Measurements from ENCODE around the gene SOX18.
A peak's percentile ranks its signal among the peaks of the same experiment; 100 is the strongest.

The SOX18 gene

DNA sequence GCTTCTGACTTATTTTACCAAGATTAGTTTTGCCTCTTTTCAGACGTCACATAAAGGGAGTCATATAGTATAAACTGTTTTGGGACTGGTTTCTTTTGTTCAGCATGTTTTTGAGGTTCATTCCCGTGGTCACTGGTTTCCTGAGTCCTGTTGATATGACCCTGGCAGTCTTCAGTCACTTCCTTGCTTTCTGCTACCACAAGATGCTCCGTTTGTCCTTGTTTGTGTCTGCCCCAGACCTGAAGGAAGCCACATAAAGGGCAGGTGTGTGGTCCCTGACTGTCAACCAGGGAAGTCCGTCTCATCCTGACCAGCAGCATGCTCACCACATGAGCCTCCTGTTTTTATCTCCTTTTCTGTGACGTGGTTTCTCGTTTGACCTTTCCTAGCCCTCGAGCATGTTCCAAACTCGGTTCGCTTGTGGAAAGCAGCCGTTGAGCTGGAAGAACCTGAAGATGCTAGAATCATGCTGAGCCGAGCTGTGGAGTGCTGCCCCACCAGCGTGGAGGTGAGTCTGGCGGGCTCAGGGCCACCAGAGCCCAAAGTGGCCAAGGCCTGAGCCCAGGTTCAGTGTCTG, 39.5 kb downstream of the SOX18 start:
- no peak for TF ChIP-seq POU2F2 (IDR thresholded peaks at IDR 0.05; ENCODE audit: low read depth, low read length)
- TF ChIP-seq PAX5 (IDR thresholded peaks at IDR 0.05; ENCODE audit: insufficient read depth, low read length, severe bottlenecking), result no peak
- no peak for TF ChIP-seq SPI1 (IDR thresholded peaks at IDR 0.05; ENCODE audit: low read depth, low read length)
- no peak for TF ChIP-seq POLR2A (IDR thresholded peaks at IDR 0.05; ENCODE audit: low read depth, low read length)
- TF ChIP-seq TAF1 (IDR thresholded peaks at IDR 0.05; ENCODE audit: low read depth, low read length), result no peak
- no peak for TF ChIP-seq POLR2AphosphoS5 (IDR thresholded peaks at IDR 0.05; ENCODE audit: low read depth, low read length)
- FAIRE-seq, result no peak
- DNase-seq (ENCODE audit: insufficient read length, low spot score), result no peak

GRCh38 chr20:64006902-64007301, 42.5 kb downstream of the SOX18 start:
- no peak for TF ChIP-seq TAF1 (IDR thresholded peaks at IDR 0.05; ENCODE audit: low read depth, low read length)
- TF ChIP-seq POLR2A (IDR thresholded peaks at IDR 0.05; ENCODE audit: low read depth, low read length), result no peak
- TF ChIP-seq SPI1 (IDR thresholded peaks at IDR 0.05; ENCODE audit: low read depth, low read length), result no peak
- TF ChIP-seq POLR2AphosphoS5 (IDR thresholded peaks at IDR 0.05; ENCODE audit: low read depth, low read length), result peak; percentile 62; the same call in 1 of the 2 replicates
- TF ChIP-seq POU2F2 (IDR thresholded peaks at IDR 0.05; ENCODE audit: low read depth, low read length), result peak; percentile 46; the same call in 1 of the 2 replicates
- DNase-seq (ENCODE audit: insufficient read length, low spot score) (no peak), FAIRE-seq (peak; percentile 66)

DNA sequence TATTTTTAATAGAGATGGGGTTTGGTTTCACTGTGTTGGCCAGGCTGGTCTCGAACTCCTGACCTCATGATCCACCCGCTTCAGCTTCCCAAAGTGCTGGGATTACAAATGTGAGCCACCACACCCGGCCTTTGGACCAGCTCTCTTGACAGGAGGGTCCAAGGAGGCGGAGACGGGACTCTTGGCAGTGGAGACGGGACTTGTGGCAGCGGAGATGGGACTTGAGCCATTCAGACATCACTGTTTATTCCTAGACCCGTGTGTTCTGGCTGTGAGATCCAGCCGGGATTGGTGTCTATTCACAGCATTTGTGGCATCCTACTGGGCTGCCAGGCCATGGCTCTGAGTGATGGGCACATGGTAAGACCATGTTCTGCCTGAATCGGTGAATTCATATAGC, 42.9 kb downstream of the SOX18 start:
- TF ChIP-seq PAX5 (IDR thresholded peaks at IDR 0.05; ENCODE audit: insufficient read depth, low read length, severe bottlenecking) (no peak), POU2F2 (IDR thresholded peaks at IDR 0.05; ENCODE audit: low read depth, low read length) (no peak), SPI1 (IDR thresholded peaks at IDR 0.05; ENCODE audit: low read depth, low read length) (no peak), POLR2A (IDR thresholded peaks at IDR 0.05; ENCODE audit: low read depth, low read length) (no peak), POLR2AphosphoS5 (IDR thresholded peaks at IDR 0.05; ENCODE audit: low read depth, low read length) (no peak), TAF1 (IDR thresholded peaks at IDR 0.05; ENCODE audit: low read depth, low read length) (no peak)
- no peak for DNase-seq (ENCODE audit: insufficient read length, low spot score)
- no peak for FAIRE-seq

DNA sequence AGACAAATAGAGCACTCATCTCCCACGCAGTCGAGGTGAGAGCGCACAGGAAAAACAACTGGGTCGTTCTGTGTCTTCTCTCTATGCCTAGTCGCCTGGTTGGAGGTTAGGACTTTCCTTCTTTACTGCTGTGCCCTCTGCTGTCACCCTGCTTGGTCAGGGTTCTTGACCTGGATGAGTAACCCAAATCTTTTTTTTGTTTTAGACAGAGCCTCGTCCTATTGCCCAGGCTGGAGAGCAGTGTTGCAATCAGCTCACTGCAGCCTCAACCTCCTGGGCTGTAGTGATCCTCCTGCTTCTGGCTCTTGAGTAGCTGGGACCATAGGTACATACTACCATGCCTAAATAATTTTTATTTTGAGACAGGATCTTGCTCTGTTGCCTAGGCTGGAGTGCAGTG, 44.0 kb downstream of the SOX18 start:
- FAIRE-seq, result no peak
- TF ChIP-seq POU2F2 (IDR thresholded peaks at IDR 0.05; ENCODE audit: low read depth, low read length) (no peak), PAX5 (IDR thresholded peaks at IDR 0.05; ENCODE audit: insufficient read depth, low read length, severe bottlenecking) (no peak), SPI1 (IDR thresholded peaks at IDR 0.05; ENCODE audit: low read depth, low read length) (no peak), POLR2A (IDR thresholded peaks at IDR 0.05; ENCODE audit: low read depth, low read length) (no peak), POLR2AphosphoS5 (IDR thresholded peaks at IDR 0.05; ENCODE audit: low read depth, low read length) (no peak), TAF1 (IDR thresholded peaks at IDR 0.05; ENCODE audit: low read depth, low read length) (no peak)
- DNase-seq (ENCODE audit: insufficient read length, low spot score), result no peak

- FAIRE-seq (no peak), DNase-seq (ENCODE audit: insufficient read length, low spot score) (no peak)
- TF ChIP-seq SPI1 (IDR thresholded peaks at IDR 0.05; ENCODE audit: low read depth, low read length), result no peak
- no peak for TF ChIP-seq TAF1 (IDR thresholded peaks at IDR 0.05; ENCODE audit: low read depth, low read length)
- no peak for TF ChIP-seq POLR2A (IDR thresholded peaks at IDR 0.05; ENCODE audit: low read depth, low read length)
These were observed 45.3 kb downstream of the SOX18 start for GRCh38 chr20:64003960-64004725.

DNA sequence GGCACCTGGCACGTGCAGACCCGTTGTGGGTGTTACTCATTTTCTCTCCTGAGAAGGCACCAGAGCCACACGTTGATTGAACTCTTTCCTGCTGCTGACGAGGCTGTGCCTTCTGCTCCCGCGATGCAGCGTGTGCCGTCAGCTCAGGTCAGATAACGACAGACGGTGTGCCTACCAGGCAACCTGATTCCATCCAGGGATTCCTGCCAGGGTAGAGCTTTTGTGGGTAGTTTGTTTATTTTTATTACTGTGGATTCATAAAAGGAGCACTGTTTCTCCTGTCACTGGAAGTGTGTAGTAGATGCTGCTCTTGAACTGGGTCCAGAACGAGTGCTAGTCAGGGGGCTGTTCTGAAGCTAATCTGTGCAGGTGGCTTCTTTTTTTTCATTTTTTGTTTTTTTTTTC, 47.8 kb downstream of the SOX18 start:
- FAIRE-seq, result peak; percentile 45
- no peak for DNase-seq (ENCODE audit: insufficient read length, low spot score)
- TF ChIP-seq POU2F2 (IDR thresholded peaks at IDR 0.05; ENCODE audit: low read depth, low read length) (no peak), POLR2AphosphoS5 (IDR thresholded peaks at IDR 0.05; ENCODE audit: low read depth, low read length) (no peak), TAF1 (IDR thresholded peaks at IDR 0.05; ENCODE audit: low read depth, low read length) (no peak), POLR2A (IDR thresholded peaks at IDR 0.05; ENCODE audit: low read depth, low read length) (no peak), PAX5 (IDR thresholded peaks at IDR 0.05; ENCODE audit: insufficient read depth, low read length, severe bottlenecking) (no peak), SPI1 (IDR thresholded peaks at IDR 0.05; ENCODE audit: low read depth, low read length) (no peak)

DNA sequence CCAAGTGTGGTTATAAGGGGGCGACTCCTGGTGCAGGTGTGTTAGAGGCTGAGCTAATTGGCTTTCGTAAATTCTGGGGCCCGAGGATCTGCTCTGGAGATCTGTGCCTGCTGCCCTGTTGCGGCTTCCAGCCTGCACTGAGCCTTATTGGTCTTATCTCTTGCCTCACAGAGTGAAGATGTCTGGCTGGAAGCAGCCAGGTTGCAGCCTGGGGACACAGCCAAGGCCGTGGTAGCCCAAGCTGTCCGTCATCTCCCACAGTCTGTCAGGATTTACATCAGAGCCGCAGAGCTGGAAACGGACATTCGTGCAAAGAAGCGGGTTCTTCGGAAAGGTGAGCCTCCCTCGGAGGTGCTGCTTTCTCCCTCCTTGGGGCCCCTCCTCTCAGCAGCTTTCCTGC, 48.5 kb downstream of the SOX18 start:
- DNase-seq (ENCODE audit: insufficient read length, low spot score) (no peak), FAIRE-seq (no peak)
- TF ChIP-seq POU2F2 (IDR thresholded peaks at IDR 0.05; ENCODE audit: low read depth, low read length), result no peak
- no peak for TF ChIP-seq PAX5 (IDR thresholded peaks at IDR 0.05; ENCODE audit: insufficient read depth, low read length, severe bottlenecking)
- TF ChIP-seq TAF1 (IDR thresholded peaks at IDR 0.05; ENCODE audit: low read depth, low read length), result no peak
- no peak for TF ChIP-seq POLR2A (IDR thresholded peaks at IDR 0.05; ENCODE audit: low read depth, low read length)
- no peak for TF ChIP-seq POLR2AphosphoS5 (IDR thresholded peaks at IDR 0.05; ENCODE audit: low read depth, low read length)
- no peak for TF ChIP-seq SPI1 (IDR thresholded peaks at IDR 0.05; ENCODE audit: low read depth, low read length)
